ENCODE results near the gene SDK1. TPM values are rescaled to one million over a fixed set of nuclear protein-coding genes. Genes with fewer than 3 reads are reported as not detected.
"Not testable (repeated sequence)": the region's sequence is repeated elsewhere in the genome, so short reads cannot be mapped to it uniquely, and the experiment has no call there.

Gene SDK1
- total RNA-seq, 1 donor from 2014 or later: 2.2 TPM

- DNase-seq (no peak), ATAC-seq (ENCODE audit: poor library complexity) (no peak)
- intact Hi-C loops (cut with DNase I): no loop called here
Measured at GRCh38 chr7:3712841-3713240, 411.8 kb downstream of the SDK1 start.

GRCh38 chr7:3721422-3721821 is 420.4 kb downstream of the SDK1 start:
- ATAC-seq (ENCODE audit: poor library complexity): no peak
- DNase-seq: no peak
- intact Hi-C loops (cut with DNase I): no loop called here

- peak; percentile 40 for DNase-seq
Measured at GRCh38 chr7:3722396-3722922, 421.4 kb downstream of the SDK1 start.

GRCh38 chr7:3725155-3726059 is 424.4 kb downstream of the SDK1 start:
- intact Hi-C loops (cut with DNase I): no loop called here
- ATAC-seq (ENCODE audit: poor library complexity): peak; percentile 73

More at GRCh38 chr7:3722396-3722922, 421.4 kb downstream of the SDK1 start:
- peak; percentile 51 for ATAC-seq (ENCODE audit: poor library complexity)
- intact Hi-C loops (cut with DNase I): no loop called here

GRCh38 chr7:3730276-3730675 is 429.2 kb downstream of the SDK1 start:
- DNase-seq (no peak), ATAC-seq (ENCODE audit: poor library complexity) (peak; percentile 59)
- intact Hi-C loops (cut with DNase I): no loop called here

More at GRCh38 chr7:3725155-3726059, 424.4 kb downstream of the SDK1 start:
- DNase-seq: no peak

GRCh38 chr7:3732395-3733005 is 431.4 kb downstream of the SDK1 start:
- DNase-seq (no peak), ATAC-seq (ENCODE audit: poor library complexity) (no peak)
- intact Hi-C loops (cut with DNase I): no loop called here

GRCh38 chr7:3733541-3734140 is 432.6 kb downstream of the SDK1 start:
- DNase-seq (no peak), ATAC-seq (ENCODE audit: poor library complexity) (no peak)
- intact Hi-C loops (cut with DNase I): no loop called here

GRCh38 chr7:3738964-3739363 is 437.9 kb downstream of the SDK1 start:
- intact Hi-C loops (cut with DNase I): no loop called here
- ATAC-seq (ENCODE audit: poor library complexity) (no peak), DNase-seq (no peak)

- intact Hi-C loops (cut with DNase I): no loop called here
- DNase-seq (no peak), ATAC-seq (ENCODE audit: poor library complexity) (no peak)
Measured at GRCh38 chr7:3739983-3740382, 438.9 kb downstream of the SDK1 start.

- intact Hi-C loops (cut with DNase I): no loop called here
- DNase-seq: no peak
- no peak for ATAC-seq (ENCODE audit: poor library complexity)
Measured at GRCh38 chr7:3747467-3747866, 446.4 kb downstream of the SDK1 start.

- ATAC-seq (ENCODE audit: poor library complexity) (no peak), DNase-seq (no peak)
- intact Hi-C loops (cut with DNase I): no loop called here
Measured at GRCh38 chr7:3748389-3748788, 447.3 kb downstream of the SDK1 start.

GRCh38 chr7:3753868-3754267 is 452.8 kb downstream of the SDK1 start:
- ATAC-seq (ENCODE audit: poor library complexity): no peak
- intact Hi-C loops (cut with DNase I): no loop called here
- no peak for DNase-seq

- intact Hi-C loops (cut with DNase I): no loop called here
Measured at GRCh38 chr7:3754493-3755341, 453.7 kb downstream of the SDK1 start.

GRCh38 chr7:3755778-3756453 is 454.9 kb downstream of the SDK1 start:
- DNase-seq; ATAC-seq (ENCODE audit: poor library complexity); intact Hi-C loops (cut with DNase I): not testable (repeated sequence)

More at GRCh38 chr7:3754493-3755341, 453.7 kb downstream of the SDK1 start:
- ATAC-seq (ENCODE audit: poor library complexity) (peak; percentile 22), DNase-seq (no peak)

GRCh38 chr7:3757059-3757458 is 456.0 kb downstream of the SDK1 start:
- intact Hi-C loops (cut with DNase I): no loop called here
- no peak for ATAC-seq (ENCODE audit: poor library complexity)
- no peak for DNase-seq

- intact Hi-C loops (cut with DNase I): no loop called here
- ATAC-seq (ENCODE audit: poor library complexity): no peak
- no peak for DNase-seq
Measured at GRCh38 chr7:3760651-3761050, 459.6 kb downstream of the SDK1 start.

GRCh38 chr7:3762146-3762831 is 461.2 kb downstream of the SDK1 start:
- intact Hi-C loops (cut with DNase I): no loop called here
- no peak for ATAC-seq (ENCODE audit: poor library complexity)
- no peak for DNase-seq

All from Right ventricle myocardium superior (tissue), 1 donor.